Muscle of back (tissue), 11 donors: ENCODE results near the gene EPHB1. TPM values are rescaled to one million over a fixed set of nuclear protein-coding genes. Genes with fewer than 3 reads are reported as not detected.
"Not testable (repeated sequence)": the region's sequence is repeated elsewhere in the genome, so short reads cannot be mapped to it uniquely, and the experiment has no call there.

Experiments used
- DNase-seq, 3 donors: peaks; one replicate each; pipeline versions ENCODE4 v3.0.0 to v3.0.0-alpha.2; 2013
- polyA plus RNA-seq, 10 donors: library from polyadenylated mRNA; unstranded; fragments of 120-200 nt; gene quantifications; one replicate each; pipeline ENCODE4 v1.2.1, GENCODE V29; 2013; ENCODE audit not compliant: insufficient read length in 10 of 10

EPHB1 gene
- polyA plus RNA-seq, 10 donors: 21.9 to 44.0 (median 36.0) TPM

DNA sequence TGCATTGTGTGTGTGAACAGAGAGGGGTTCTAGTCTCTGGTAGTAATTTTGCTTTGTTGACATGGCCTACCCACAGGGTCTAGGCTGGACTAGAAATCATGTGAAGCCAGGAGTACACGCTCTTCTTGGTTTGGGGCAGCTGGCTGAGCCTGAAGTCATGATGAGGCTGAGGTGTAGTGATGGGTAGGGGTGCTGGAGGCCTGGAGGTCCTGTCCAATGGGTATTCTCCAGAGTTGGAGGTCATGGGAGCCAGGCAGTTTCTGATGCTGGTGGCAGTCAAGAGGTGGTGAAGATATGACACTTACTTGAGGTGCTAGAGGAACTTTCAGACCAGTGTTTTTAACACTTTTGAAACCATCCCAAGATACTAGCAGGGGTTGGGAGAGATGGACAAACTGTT lies 18.5 kb upstream of the EPHB1 start:
- DNase-seq: no peak

DNA sequence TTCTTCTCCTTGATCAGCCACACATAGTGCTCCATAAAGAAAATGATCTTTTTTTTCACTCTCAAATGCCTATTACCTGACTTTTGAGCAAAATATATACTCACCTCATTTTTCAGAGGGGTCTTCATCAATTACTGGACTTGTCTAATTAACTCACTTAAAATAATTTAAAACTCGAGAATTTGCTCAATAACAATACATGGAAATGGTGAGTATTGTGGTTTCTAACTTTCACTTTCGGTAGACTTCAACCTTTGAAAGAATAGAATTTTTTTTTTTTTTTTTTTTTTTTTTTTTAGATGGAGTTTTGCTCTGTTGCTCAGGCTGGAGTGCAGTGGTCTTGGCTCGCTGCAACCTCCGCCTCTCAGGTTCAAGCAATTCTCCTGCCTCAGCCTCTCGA lies 17.7 kb upstream of the EPHB1 start:
- DNase-seq: no peak

DNA sequence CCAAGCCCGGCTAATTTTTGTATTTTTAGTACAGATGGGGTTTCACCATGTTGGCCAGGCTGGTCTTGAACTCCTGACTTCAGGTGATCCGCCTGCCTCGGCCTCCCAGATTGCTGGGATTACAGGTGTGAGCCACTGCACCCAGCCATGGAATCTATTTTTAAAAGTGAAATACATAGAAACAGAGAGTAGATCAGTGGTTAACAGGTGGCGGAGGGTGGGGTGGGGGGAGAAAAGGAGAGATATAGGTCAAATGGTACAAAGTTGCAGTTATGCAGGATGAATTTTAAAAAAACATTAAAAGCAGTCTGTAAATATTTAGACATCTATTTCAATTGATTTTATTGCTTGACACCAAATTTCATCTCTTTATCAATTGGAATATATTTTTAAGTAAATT lies 6.8 kb upstream of the EPHB1 start:
- DNase-seq: not testable (repeated sequence)

DNA sequence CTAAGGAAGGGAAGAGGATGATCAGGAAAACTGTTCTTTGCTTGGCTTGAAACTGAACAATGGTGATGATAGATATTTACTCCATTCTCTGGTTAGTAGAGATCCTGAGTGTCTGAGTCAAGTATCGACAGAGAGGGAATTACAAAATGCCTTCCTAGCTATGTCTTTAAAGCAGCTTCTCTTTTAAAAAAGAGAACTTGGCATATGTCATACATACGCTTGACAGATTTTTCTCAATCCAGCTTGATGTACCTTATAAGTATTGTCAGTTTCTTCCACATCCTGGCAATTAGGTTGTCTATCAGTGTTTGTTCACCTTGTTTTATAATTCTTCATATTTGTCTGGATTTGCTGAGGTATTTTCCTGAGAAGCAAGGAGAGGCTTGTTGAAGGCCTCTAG lies 5.0 kb upstream of the EPHB1 start:
- no peak for DNase-seq

DNA sequence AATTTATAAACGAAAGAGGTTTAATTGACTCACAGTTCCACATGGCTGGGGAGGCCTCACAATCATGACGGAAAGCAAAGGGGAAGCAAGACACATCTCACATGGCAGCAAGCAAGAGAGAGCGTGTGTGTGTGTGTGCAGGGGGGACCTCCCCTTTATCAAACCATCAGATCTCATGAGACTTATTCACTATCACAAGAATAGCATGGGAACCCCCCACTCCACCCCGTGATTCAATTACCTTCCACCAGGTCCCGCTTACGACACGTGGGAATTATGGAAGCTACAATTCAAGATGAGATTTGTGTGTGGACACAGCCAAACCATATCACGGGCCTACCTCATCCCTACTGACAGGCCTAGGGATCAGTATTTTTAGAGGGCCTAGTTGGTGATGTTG lies 3.1 kb upstream of the EPHB1 start:
- DNase-seq: no peak

DNA sequence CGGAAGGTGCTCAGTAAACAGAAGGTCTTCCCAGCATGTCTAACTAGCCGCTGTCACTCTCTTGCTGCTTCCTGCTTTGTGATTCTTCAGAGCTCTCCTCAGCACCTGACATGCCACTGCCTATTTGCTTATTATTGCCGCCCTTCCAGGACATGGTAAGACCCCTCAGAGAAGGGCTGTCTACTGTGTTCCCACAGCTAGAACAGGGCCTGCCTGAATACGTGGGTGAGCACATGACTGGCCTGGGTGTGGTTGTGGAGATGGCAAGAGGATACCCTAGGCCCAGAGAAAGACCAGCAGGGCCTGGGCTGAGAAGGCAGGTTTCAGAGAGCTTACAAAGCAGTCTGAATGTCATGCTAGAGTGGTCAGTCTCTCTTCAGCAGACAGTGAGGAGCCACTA lies 2.4 kb upstream of the EPHB1 start:
- no peak for DNase-seq

DNA sequence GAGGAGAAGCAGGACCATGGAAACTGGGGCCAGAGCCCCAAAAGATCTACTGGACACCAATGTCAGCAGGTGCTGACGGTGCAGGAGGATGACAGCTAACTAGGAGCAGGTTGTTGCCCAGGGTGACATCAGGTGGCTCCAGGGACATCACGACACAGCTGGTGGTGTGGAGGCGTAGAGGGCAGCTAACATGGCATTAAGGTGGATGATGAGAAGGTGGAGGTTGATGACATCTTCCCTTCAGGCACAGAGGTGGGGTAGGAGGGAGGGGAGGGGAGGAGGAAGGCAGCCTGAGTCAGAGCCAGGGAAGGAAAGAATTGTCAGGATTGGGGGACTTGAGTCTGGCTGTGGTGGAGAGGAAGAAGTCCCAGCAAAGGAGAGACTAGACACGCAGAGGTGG lies 1.5 kb upstream of the EPHB1 start:
- no peak for DNase-seq

DNA sequence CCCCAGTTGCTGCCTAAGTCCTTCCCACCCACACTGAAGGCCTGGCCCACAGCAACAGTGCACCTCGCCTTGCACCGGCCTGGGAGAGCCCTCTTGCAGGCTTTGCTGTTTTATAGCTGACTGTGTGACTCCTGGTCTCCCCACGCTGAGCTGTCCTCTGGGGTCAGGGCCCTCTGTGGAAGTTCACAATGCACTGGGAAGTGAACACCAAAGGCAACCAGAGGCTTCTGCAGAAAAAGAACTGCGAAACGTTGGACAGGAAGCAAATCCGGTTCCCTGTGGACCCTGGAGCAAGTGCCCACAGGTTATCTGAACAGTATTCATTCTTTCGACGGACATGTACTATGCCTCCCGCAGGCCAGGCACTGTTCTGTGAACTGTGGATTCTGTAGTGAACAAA lies 737 bp upstream of the EPHB1 start:
- no peak for DNase-seq

DNA sequence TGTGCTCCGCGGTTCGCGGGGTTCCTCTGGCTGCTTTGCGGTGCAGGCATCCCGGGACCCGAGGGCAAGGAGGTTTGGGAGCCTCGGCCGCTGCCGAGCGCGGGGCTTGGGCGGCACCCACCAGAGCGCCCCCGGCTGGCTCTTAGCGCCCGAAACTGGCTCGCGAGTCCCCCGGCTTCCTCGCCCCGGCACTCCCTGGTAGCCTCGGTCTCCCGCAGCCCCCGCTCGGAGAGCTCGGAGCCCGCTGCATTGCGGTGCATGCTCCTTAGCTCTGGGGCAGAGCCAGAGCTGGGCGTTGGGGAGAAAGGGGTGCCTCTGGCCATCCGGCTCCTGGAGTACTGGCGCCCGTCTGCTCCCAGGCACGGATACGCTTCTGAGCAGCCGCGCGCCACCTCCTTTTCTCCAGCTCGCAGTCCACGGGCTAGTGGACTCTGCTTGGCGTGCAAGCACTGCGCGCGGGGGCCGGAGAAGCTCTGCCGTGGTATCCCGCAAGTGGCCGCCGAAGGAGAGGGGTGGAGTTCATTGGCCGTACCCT lies 753 bp downstream of the EPHB1 start:
- peak in 1 of 3 donors; percentile 59 for DNase-seq

DNA sequence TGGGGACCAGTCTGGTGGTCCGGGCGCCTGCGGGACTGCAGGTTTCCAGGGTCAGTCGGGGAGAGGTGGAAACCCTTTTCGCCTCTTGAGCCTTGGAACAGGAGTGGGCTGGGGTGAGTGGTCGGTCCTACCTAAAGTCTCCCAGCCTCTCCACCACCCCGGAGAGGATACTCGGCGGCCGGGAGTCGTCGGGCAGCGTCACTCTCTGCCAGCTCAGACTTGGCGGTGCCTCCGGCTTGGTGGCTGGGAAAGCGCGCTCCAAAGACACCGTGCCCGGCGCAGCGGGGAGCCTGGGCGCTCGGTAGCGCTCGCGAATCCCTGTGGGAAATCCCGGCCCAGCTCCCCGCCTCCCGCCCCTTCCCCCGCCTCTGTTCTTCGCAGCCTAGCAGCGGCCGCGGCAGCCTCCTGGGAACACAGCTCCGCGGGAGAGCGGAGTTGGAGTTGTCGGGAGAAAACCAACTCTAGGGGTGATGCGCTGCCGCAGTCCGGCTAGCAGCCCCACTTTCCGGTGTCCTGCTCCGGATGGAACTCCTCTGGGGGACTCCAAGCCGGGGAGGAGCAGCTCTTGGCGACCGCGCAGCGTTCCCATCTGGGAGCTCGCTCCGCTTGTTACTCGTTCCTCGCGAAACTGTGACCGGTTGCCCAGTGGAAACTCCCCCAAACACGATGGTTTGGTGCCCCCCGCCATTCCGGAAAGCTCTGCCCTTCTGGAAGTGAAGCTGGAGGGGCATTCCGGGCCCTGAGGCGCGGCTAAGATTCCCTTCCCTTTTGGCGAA lies 1.4 kb downstream of the EPHB1 start:
- DNase-seq: peak in 1 of 3 donors; percentile 36

DNA sequence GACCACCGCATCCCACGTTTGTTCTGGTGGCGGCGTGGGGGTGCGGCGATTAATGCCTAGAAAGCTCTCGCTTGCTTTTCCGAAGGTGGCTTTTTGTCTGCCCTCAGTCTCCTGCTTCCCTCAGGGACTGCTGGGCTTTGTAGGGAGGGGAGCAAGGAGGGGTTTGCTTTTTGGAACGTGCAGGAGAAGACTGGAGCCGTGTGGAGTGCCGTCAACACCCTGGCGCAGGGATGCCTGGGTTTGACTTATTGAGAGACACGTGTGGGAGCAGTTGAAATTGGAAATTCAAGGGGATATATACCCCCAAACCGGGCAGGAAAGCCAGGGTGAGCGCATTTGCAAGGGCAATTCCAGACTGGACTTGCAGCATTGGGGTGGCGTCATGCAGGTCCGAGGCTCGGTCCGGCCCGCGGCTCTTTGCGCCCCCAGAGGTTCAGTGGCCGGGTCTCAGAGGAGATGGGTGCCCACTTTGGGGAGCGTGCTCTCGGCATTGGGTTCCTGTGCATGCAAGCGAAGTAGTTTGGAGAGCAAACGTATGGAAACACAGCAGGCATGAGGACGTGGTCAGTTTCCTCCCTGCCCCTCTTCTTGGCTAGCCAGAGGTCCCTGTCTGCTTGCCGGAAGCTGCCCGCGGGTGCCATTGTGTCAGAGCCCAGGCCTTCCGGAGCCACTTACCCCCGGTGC lies 2.1 kb downstream of the EPHB1 start:
- no peak for DNase-seq

DNA sequence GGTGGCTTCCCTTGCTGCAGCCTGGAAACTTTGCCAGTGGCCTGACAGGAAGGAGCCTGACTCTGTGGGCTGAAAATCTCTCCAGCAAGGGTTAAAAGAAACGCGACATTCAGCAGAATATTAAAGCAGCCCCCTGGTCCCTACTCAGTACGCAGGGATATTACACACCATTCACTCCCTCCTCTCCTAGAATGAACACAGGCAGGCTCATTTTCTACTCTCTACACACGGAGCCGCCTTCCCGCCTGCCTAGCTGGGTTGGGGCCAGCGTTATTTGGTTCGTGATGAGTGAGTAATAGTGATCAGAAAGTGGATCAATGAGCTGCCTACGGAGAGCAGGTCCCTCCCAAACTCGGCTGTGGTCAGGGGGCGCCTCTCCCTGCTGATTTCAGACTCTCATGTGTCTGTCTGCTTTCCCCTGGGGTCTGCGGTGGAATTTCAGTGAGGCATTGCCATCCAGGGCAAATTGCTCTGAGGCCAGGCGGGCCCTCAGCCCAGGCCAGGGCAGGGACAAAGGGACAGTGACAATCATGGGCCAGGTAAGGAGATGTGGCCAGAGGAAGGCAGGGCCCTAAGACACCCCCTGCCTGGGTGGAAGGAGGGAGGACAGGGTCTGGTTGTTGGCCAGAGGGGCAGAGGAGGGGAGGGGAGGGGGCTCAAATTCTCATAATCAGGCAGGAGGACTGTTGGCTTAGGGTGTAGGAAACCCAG lies 2.8 kb downstream of the EPHB1 start:
- no peak for DNase-seq

DNA sequence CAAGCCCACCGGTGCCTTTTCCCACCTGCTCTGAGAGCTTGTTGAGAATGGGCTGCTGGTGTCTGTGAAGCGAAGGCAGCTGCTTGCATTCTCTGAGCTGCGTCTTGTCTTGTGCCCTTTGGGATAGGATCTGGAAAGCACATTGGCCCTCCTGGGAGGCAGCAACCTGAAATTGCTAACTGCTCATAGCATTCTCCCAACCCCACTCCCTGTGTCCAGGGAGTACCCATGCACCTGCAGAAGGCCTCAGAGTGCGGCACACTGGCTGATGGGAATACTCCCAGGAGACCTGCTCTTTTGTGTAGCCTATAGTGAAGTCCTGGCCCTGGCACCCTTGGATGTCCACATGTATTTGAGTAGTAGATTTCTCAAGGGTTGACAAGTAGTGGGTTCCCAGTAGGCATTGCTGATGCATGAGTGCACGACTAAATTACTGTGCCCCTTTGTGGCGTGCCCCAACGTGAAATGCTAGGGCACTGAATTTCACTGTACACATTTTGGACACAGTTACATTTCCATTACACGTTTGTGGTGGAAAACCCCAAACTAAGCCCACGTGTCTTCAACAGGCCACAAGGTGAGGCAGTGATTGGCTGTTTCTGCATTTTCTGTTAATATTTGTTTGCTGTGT lies 3.7 kb downstream of the EPHB1 start:
- DNase-seq: no peak

DNA sequence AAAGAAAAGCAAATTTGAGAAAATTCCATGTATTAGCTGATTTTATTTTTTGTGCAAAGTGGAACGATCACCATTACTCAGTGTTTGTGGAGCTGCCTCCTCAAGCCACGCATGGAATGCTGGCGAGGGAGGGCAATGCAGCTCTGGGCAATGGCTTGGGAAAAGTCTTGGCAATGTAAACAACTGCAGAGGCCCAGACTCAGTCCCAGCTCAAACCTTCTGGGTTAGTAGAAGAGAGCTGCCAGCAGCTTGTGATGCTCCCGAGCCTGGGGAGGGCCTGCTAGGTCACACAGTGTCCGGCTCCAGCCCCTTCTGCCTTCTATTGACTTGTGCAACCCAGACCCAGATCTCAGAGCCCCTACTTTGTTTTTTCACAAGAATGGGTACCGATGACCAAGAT lies 4.3 kb downstream of the EPHB1 start:
- DNase-seq: no peak

DNA sequence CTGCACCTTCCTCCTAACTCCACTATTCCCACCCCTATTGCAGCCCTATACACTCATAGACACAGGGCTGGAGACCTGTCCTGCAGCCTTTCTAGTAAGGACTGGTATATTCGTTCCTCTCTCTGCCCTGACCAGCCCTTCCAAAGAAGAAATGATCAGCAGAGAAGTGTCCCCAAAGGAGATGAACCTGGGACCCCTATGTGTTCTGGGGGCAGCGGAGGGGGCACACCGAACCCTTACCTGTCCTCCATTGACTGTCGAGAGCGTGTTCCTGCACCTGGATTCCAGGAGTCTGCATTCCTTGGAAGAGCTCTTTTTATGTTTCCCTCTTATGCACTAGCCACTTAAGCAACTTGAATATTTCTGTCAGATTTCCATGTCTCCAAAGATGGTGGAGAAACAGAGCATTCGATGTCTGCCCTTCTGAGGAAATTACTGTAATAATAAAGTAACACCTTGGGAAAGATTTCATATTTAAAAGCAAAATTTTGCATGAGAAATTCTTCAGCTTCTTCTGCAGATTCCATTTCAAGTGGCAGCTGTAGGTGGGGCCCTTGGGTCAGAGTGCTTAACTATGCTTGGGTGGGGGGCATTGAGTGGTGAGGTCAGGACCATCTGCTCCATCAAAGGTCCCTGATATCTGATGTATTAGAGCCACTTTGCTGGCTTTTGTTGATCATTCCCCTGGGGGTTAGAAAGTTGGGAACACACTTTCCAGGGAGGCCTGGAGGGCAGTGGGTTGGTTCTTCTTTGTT lies 6.3 kb downstream of the EPHB1 start:
- no peak for DNase-seq

DNA sequence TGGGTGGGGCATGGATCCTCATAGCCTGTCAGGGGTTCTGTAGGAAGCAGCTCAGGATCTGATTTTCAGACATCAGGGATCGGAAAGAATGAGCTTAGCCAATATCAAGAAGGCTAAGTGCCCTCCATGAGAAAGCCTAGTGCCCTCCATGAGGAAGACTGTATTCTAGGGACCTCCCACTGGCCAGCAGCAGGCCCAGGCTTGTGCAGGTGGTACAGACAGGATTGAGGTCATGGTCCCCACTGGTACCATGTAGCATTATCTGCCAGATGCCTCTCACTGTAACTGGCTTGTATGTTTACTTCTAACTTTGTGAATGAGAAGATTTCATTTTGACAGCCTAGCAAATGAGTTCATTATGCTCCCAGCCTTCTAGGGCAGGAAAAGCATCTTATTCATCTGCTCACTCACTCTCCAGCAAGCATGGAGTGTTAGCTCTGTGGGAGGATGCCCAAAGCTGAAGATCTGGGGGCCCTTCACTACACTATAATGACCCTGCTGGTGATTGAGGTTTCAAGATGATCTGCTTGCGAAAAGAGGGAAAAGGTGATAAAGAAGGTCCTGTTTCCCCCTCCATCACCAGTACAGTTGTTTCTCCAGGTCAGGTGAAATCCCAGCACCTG lies 7.5 kb downstream of the EPHB1 start:
- no peak for DNase-seq

DNA sequence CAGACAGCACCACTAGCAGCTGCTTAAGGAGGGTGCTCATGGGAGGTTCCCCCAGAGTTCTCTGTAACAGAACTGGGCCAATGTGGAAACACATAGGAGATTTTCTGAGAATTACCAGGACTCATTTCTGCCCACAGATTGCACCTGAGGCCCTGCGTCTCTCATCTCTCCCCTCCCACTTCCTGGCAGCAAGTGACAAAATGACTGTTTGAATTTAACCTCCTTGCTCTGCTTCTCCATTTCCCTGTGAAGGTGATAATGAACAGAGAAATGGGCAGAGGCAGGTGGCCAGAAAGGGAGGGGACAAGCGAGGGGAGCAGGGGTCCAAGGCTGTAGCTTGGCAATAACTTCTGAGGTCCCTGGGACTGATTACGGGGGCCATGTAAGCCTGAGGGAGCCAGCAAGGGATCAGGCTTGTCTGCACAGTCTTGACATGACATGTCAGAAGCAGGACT lies 8.0 kb downstream of the EPHB1 start:
- no peak for DNase-seq

DNA sequence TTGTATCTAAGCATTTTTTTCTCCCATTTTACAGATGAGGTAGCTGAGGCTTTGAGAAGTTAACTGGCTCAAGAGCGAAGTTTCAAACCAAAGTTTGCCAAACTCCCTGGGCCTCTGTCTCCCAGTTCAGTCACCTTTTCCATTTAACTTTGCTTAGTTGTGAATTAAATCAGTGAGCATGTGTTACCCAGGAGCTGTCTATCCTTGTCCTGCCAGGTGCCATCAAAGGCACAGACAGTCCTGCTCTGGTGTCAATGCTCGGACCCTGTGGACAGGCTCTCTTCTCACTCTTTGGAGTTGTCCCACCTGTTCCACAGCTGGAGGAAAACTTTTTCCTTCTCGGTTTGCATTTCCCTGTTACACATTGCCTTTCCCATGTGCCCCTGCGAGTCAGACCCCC lies 8.6 kb downstream of the EPHB1 start:
- DNase-seq: no peak

DNA sequence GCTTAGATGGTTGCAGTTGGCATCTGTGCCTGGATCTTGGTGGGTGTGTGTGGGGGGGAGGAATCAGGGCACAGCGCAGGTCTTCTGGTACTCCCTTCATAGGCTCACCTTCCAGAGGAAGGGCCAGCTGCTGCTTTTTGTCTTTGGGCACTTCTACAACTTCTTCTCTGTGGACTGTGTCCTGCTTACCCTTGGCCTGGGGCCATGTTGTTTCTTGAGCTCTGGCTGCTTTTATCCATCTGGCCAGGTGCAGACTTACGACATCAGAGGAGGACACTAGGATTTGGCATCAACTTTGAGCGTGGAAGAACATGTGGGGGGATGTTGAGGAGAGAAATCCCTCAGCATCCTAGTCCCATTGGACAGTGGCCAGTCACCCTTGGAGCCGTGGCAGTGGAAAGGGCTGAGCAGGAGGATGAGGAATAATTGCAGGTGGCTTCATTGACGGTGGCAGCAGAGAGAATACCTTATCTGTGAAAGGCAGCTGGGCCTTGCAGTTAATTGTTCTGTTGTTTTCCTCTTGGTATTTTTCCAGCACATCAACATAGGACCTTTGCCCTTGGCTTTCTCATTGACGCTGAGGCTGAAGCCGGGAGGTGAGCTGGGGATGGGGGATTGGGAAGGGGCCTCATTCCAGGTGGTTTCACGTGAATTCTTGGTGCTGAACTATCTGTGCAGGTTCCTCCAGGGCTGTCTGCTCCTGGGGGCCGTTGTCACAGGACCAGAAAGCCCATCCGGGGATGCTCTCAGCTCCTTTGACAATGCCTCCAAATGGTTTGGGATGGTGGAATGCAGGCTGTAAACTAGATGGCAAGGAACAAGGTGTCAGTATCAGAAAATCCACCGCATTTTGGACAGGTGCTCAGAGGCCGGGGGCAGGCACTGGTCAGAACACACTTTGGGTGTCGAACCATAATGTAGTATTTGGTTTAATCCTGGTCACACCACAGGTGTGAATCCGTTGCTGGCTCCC lies 9.7 kb downstream of the EPHB1 start:
- no peak for DNase-seq

DNA sequence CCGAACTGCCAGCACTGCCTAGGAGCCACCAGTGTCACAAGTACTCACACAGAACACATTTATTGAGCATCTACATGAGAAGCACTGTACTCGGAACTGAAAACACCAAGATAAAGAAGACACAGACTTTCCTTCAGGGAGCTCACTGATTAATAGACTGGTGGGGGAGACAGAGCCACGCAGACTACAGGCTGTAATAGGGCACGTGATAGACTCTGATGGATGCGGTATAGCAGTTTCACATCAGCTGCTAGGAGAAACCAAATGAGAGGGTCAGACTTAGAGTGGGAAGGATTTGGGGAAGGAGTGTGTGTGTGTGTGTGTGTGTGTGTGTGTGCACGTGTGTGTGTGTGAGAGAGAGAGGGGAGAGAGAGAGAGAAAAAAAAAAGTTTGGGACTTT lies 12.1 kb downstream of the EPHB1 start:
- no peak for DNase-seq
